Measurements from ENCODE around the gene ENPP3. TPM values are rescaled to one million over a fixed set of nuclear protein-coding genes. Genes with fewer than 3 reads are reported as not detected.

ENPP3 gene
- total RNA-seq, 1 donor from 2014 or later: 0.09 TPM

GRCh38 chr6:131678442-131678841 lies 41.3 kb downstream of the ENPP3 start:
- H3K4me1 ChIP-seq: no peaks in the 10 kb centered on the region
- Mint-ChIP-seq H3K4me1 (peaks cover 6% of the 10 kb centered on the region), H3K27me3 (ENCODE audit: insufficient read depth, low read depth) (no peaks in the 10 kb centered on the region), H3K36me3 (no peaks in the 10 kb centered on the region), H3K4me3 (no peak overlapping the region), H3K9me3 (no peaks in the 10 kb centered on the region), H3K27ac (no peak overlapping the region)
- DNase-seq (ENCODE audit: low spot score): peak; percentile 2
- H3F3A ChIP-seq (ENCODE audit: low read depth): no peaks in the 10 kb centered on the region
- no peaks in the 10 kb centered on the region for H4K20me1 ChIP-seq (ENCODE audit: low read depth)
- no peak overlapping the region for H3K9ac ChIP-seq
- no peak for TF ChIP-seq EZH2 (IDR thresholded peaks at IDR 0.05)
- TF ChIP-seq CTCF (IDR thresholded peaks at IDR 0.05): no peak
- no peak for TF ChIP-seq EZH2phosphoT487 (IDR thresholded peaks at IDR 0.05)
- H3K9me3 ChIP-seq (ENCODE audit: low read depth): no peaks in the 10 kb centered on the region
- no peak overlapping the region for H3K4me2 ChIP-seq
- no peak overlapping the region for H3K4me3 ChIP-seq
- H3K79me2 ChIP-seq (ENCODE audit: low read depth): no peaks in the 10 kb centered on the region
- no peak overlapping the region for H2AFZ ChIP-seq (replicated peaks)
- H3K27me3 ChIP-seq: no peaks in the 10 kb centered on the region
- H3K27ac ChIP-seq: no peak overlapping the region
- H3K36me3 ChIP-seq: no peaks in the 10 kb centered on the region

GRCh38 chr6:131680868-131681267 lies 43.8 kb downstream of the ENPP3 start:
- H3K27ac ChIP-seq: no peak overlapping the region
- no peak overlapping the region for H3K4me3 ChIP-seq
- H3K36me3 Mint-ChIP-seq: no peaks in the 10 kb centered on the region
- H3K27me3 Mint-ChIP-seq (ENCODE audit: insufficient read depth, low read depth): no peaks in the 10 kb centered on the region
- H3K4me1 ChIP-seq: no peaks in the 10 kb centered on the region
- no peaks in the 10 kb centered on the region for H3K9me3 ChIP-seq (ENCODE audit: low read depth)
- peaks cover 6% of the 10 kb centered on the region for H3K4me1 Mint-ChIP-seq
- no peaks in the 10 kb centered on the region for H3K27me3 ChIP-seq
- H4K20me1 ChIP-seq (ENCODE audit: low read depth): no peaks in the 10 kb centered on the region
- H3K27ac Mint-ChIP-seq: no peak overlapping the region
- TF ChIP-seq CTCF (IDR thresholded peaks at IDR 0.05): no peak
- TF ChIP-seq EZH2 (IDR thresholded peaks at IDR 0.05): no peak
- TF ChIP-seq EZH2phosphoT487 (IDR thresholded peaks at IDR 0.05): no peak
- no peaks in the 10 kb centered on the region for H3F3A ChIP-seq (ENCODE audit: low read depth)
- H3K4me3 Mint-ChIP-seq: no peak overlapping the region
- no peak for DNase-seq (ENCODE audit: low spot score)
- H3K9me3 Mint-ChIP-seq: no peaks in the 10 kb centered on the region
- no peak overlapping the region for H2AFZ ChIP-seq (replicated peaks)
- H3K36me3 ChIP-seq: no peaks in the 10 kb centered on the region
- no peak overlapping the region for H3K4me2 ChIP-seq
- H3K79me2 ChIP-seq (ENCODE audit: low read depth): no peaks in the 10 kb centered on the region
- no peak overlapping the region for H3K9ac ChIP-seq

GRCh38 chr6:131681585-131681984 lies 44.5 kb downstream of the ENPP3 start:
- Mint-ChIP-seq H3K27me3 (ENCODE audit: insufficient read depth, low read depth) (no peaks in the 10 kb centered on the region), H3K4me1 (peaks cover 6% of the 10 kb centered on the region), H3K27ac (no peak overlapping the region), H3K36me3 (no peaks in the 10 kb centered on the region), H3K9me3 (no peaks in the 10 kb centered on the region), H3K4me3 (no peak overlapping the region)
- H3K9me3 ChIP-seq (ENCODE audit: low read depth): no peaks in the 10 kb centered on the region
- H4K20me1 ChIP-seq (ENCODE audit: low read depth): no peaks in the 10 kb centered on the region
- no peak overlapping the region for H3K27ac ChIP-seq
- H3K36me3 ChIP-seq: no peaks in the 10 kb centered on the region
- no peaks in the 10 kb centered on the region for H3K79me2 ChIP-seq (ENCODE audit: low read depth)
- DNase-seq (ENCODE audit: low spot score): no peak
- no peak overlapping the region for H2AFZ ChIP-seq (replicated peaks)
- no peak overlapping the region for H3K9ac ChIP-seq
- H3K4me3 ChIP-seq: no peak overlapping the region
- H3K4me1 ChIP-seq: no peaks in the 10 kb centered on the region
- no peaks in the 10 kb centered on the region for H3K27me3 ChIP-seq
- H3F3A ChIP-seq (ENCODE audit: low read depth): no peaks in the 10 kb centered on the region
- H3K4me2 ChIP-seq: no peak overlapping the region
- TF ChIP-seq EZH2 (IDR thresholded peaks at IDR 0.05) (no peak), EZH2phosphoT487 (IDR thresholded peaks at IDR 0.05) (no peak), CTCF (IDR thresholded peaks at IDR 0.05) (no peak)

All from neural progenitor cell (in vitro differentiated cells).